ENCODE measurements around the gene PRR22. TPM values are rescaled to one million over a fixed set of nuclear protein-coding genes. Genes with fewer than 3 reads are reported as not detected.
A peak's percentile ranks its signal among the peaks of the same experiment; 100 is the strongest.

The PRR22 gene
- polyA plus RNA-seq, 1 experiment = 0.16 TPM

DNA sequence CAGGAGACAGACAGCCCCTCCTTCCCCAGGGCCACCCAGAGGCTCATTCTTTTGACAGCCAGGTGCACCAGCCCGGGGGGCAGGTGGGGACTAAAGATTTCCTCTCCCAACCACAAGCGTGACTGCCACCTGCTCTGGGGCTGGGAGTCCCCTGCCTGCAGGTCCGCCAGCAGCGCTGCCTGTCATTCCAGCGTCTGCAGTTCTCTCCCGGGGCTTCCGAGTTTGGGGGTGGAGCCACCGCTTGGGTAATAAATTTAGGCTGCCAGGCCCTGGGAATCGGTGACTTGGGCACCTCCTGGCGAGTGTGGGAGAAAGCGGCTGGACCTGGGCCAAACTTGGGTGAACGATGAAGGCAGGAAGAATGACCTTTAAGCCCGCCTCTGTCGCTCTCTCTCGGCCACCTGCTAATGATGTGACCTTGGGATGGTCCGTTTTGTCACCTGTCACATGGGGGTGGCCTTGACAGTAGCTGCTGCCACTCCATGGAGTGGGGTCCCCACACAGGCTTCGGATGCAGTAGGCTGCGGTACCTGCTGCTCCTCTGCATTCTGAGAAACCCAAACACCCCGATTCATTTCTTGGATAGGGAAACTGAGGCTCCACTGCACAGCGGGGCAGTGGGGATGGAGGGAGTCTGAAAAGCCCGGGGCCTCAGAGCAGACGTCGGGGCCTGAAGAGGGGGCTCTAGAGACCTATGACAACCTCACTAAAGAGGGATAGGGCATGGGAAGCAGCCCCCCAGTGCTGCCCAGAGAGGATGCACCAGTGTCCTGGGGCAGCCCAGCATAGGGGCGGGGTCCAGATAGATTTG is 42.2 kb upstream of the PRR22 start:
- H3K27ac ChIP-seq (ENCODE audit: low read depth, low read length) = no peak overlapping the region
- H3K4me3 ChIP-seq (ENCODE audit: low read depth, low read length) = no peak overlapping the region
- POLR2A ChIA-PET = interaction anchor here (0.5 to 1.9 kb wide), 2 partner anchors 48 to 77 kb away, joined by 8 to 30 read pairs; partner anchors contain the start of genes NDUFA11 and VMAC
- no peaks in the 10 kb centered on the region; the same call in 1 of the 2 replicates for H3K9me3 ChIP-seq (ENCODE audit: control insufficient read depth, insufficient read depth, low read length)
- TF ChIP-seq, protein P1, sequence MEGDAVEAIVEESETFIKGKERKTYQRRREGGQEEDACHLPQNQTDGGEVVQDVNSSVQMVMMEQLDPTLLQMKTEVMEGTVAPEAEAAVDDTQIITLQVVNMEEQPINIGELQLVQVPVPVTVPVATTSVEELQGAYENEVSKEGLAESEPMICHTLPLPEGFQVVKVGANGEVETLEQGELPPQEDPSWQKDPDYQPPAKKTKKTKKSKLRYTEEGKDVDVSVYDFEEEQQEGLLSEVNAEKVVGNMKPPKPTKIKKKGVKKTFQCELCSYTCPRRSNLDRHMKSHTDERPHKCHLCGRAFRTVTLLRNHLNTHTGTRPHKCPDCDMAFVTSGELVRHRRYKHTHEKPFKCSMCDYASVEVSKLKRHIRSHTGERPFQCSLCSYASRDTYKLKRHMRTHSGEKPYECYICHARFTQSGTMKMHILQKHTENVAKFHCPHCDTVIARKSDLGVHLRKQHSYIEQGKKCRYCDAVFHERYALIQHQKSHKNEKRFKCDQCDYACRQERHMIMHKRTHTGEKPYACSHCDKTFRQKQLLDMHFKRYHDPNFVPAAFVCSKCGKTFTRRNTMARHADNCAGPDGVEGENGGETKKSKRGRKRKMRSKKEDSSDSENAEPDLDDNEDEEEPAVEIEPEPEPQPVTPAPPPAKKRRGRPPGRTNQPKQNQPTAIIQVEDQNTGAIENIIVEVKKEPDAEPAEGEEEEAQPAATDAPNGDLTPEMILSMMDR (IDR thresholded peaks at IDR 0.05; ENCODE audit: low read depth, low read length) = peak; percentile 26; the same call in 1 of the 2 replicates
- no peak for DNase-seq (ENCODE audit: low read depth, low spot score)
- H3K27me3 ChIP-seq (ENCODE audit: control insufficient read depth, insufficient read depth, low read length) = peaks cover 2% of the 10 kb centered on the region
- CTCF ChIA-PET = interaction anchor here (2.0 to 3.2 kb wide), 2 partner anchors 23 to 66 kb away, joined by 5 to 24 read pairs; no protein-coding TSS in a partner anchor

DNA sequence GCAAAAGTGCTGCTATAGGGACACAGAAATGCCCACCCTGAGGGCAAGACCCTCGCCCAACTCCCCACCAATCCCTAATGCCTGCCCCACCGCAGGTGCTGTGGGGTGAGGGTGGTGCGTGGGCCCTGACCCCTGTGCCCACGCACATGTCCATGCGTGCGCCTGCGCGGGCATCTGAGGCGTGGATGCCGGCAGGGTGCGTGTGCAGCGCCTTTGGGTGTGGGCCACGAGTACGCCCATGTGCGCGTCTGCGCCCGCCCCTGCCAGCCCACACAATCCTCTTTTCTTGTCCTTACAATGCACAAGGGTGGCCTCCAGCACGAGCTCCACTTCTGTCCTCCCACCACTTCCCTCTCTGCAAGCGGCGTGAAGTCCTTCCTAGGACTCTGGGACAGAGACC is 40.6 kb upstream of the PRR22 start:
- Histone ChIP-seq H3K27ac (ENCODE audit: low read depth, low read length) (no peak overlapping the region), H3K9me3 (ENCODE audit: control insufficient read depth, insufficient read depth, low read length) (no peaks in the 10 kb centered on the region; the same call in 1 of the 2 replicates), H3K27me3 (ENCODE audit: control insufficient read depth, insufficient read depth, low read length) (peaks cover 5% of the 10 kb centered on the region), H3K4me3 (ENCODE audit: low read depth, low read length) (no peak overlapping the region)
- ChIA-PET POLR2A (no interaction called here), CTCF (interaction anchor here (1.9 kb wide), 1 partner anchor 21 kb away, joined by 7 read pairs; the partner anchor contains the start of gene NRTN)
- TF ChIP-seq, protein P1 (IDR thresholded peaks at IDR 0.05; ENCODE audit: low read depth, low read length) = no peak
- DNase-seq (ENCODE audit: low read depth, low spot score) = no peak

- no peak overlapping the region for H3K27ac ChIP-seq (ENCODE audit: low read depth, low read length)
- H3K4me3 ChIP-seq (ENCODE audit: low read depth, low read length) = no peak overlapping the region
- H3K9me3 ChIP-seq (ENCODE audit: control insufficient read depth, insufficient read depth, low read length) = no peaks in the 10 kb centered on the region; the same call in 1 of the 2 replicates
- TF ChIP-seq, protein P1 (IDR thresholded peaks at IDR 0.05; ENCODE audit: low read depth, low read length) = no peak
- CTCF ChIA-PET = interaction anchor here (1.9 kb wide), 1 partner anchor 20 kb away, joined by 7 read pairs; the partner anchor contains the start of gene NRTN
- H3K27me3 ChIP-seq (ENCODE audit: control insufficient read depth, insufficient read depth, low read length) = peaks cover 5% of the 10 kb centered on the region
- DNase-seq (ENCODE audit: low read depth, low spot score) = no peak
- POLR2A ChIA-PET = no interaction called here
Observed at GRCh38 chr19:5824751-5825150, 40.2 kb upstream of the PRR22 start.

DNA sequence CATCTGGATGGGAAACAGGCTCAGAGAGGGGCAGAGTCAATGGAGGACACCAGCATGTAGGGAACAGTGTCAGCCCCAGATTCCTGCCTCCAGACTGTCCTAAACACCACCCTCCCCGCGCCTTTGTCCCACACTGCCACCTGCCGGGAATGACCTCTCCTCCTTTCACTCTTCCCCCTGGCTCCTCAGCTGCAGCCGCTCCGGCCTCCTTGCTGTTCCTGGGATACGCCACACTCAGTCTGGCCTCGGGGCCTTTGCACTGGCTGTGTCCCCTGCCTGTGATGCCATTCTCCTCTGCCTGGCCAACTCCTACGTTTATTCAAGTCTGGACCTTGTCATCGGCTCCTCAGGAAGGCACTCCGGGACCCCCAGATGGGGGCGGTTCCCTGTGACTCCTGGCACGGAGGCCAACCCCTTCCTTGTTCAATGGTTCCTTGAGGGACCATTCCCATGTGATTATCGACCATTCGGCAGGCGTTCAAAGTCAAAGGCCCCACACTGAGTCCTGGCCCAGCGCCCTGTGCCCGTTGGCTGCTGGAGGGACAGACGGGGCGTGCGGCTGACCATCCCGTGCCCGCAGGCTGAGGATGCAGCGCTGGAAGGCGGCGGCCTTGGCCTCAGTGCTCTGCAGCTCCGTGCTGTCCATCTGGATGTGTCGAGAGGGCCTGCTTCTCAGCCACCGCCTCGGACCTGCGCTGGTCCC is 39.2 kb upstream of the PRR22 start:
- no peak for DNase-seq (ENCODE audit: low read depth, low spot score)
- no peak overlapping the region for H3K4me3 ChIP-seq (ENCODE audit: low read depth, low read length)
- TF ChIP-seq, protein P1 (IDR thresholded peaks at IDR 0.05; ENCODE audit: low read depth, low read length) = no peak
- peaks cover 5% of the 10 kb centered on the region for H3K27me3 ChIP-seq (ENCODE audit: control insufficient read depth, insufficient read depth, low read length)
- H3K27ac ChIP-seq (ENCODE audit: low read depth, low read length) = no peak overlapping the region
- no peaks in the 10 kb centered on the region; the same call in 1 of the 2 replicates for H3K9me3 ChIP-seq (ENCODE audit: control insufficient read depth, insufficient read depth, low read length)
- ChIA-PET POLR2A (no interaction called here), CTCF (interaction anchor here (1.9 kb wide), 1 partner anchor 19 kb away, joined by 7 read pairs; the partner anchor contains the start of gene NRTN)
